Vagina (tissue), 2 donors: ENCODE measurements around the gene SMTN. TPM values are rescaled to one million over a fixed set of nuclear protein-coding genes. Genes with fewer than 3 reads are reported as not detected.

ENCODE experiments used
- DNase-seq, 2 donors: peaks; one replicate each; pipeline ENCODE4 v3.0.0-alpha.2; 2017; ENCODE audit errors: extremely low spot score in 2 of 2
- H3K27ac ChIP-seq: fragments of 200-600 bp; sonication (generic); one replicate; pipeline ENCODE4 v1.5.1; 2019
- H3K27me3 ChIP-seq: fragments of 200-600 bp; sonication (generic); one replicate; pipeline ENCODE4 v1.5.1; 2019
- H3K36me3 ChIP-seq, 2 donors: fragments of 200-600 bp; sonication (generic); one replicate each; pipeline ENCODE4 v1.5.1; 2017 to 2019
- H3K4me1 ChIP-seq: fragments of 200-600 bp; sonication (generic); one replicate; pipeline ENCODE4 v1.5.1; 2019
- H3K4me3 ChIP-seq, 2 donors: fragments of 200-600 bp; sonication (generic); 1 replicate in 1 of 2; 2 replicates in 1 of 2; pipeline ENCODE4 v1.5.1; 2016 to 2019
- H3K9me3 ChIP-seq: fragments of 200-600 bp; sonication (generic); one replicate; pipeline ENCODE4 v1.5.1; 2019
- POLR2A ChIP-seq, 2 donors: fragments of 450-650 bp; IDR thresholded peaks; one replicate each; pipeline ENCODE4 v1.6.1; 2017; ENCODE audit warnings: antibody characterized with exemption in 2 of 2, mild to moderate bottlenecking in 2 of 2, moderate library complexity in 2 of 2
- POLR2AphosphoS5 ChIP-seq, 2 donors: sonication (generic); formaldehyde crosslinking; IDR thresholded peaks; one replicate each; pipeline ENCODE4 v1.9.0; 2017; ENCODE audit warnings: antibody characterized with exemption in 2 of 2, mild to moderate bottlenecking in 2 of 2, low read depth in 1 of 2; ENCODE audit not compliant: insufficient read depth in 1 of 2
- intact Hi-C: fragments of 100-400 bp; cut with DNase I; formaldehyde crosslinking; loops from one replicate; pipeline ENCODE4 v1.15.1; 2023
- total RNA-seq: library from RNA; depleted of rRNA; stranded (reverse); fragments of >200 nt; gene quantifications from one replicate; pipeline ENCODE4 v1.2.3, GENCODE V29; 2016
- TF ChIP-seq, protein P1 (sequence below), 3 experiments: fragments of 450-650 bp in 2 of 3; fragments of 200-600 bp in 1 of 3; sonication (generic) in 1 of 3; IDR thresholded peaks; one replicate each; pipeline ENCODE4 v1.5.1; 2017 to 2019; ENCODE audit warnings: antibody characterized with exemption in 3 of 3, mild to moderate bottlenecking in 2 of 3, moderate library complexity in 2 of 3

Gene SMTN
- total RNA-seq, 1 donor from 2014 or later = 199 TPM

GRCh38 chr22:31137721-31138120 is 56.6 kb downstream of the SMTN start:
- no peaks in the 10 kb centered on the region for H3K27me3 ChIP-seq
- no peak overlapping the region for H3K27ac ChIP-seq
- no peak for DNase-seq
- intact Hi-C loops = no loop called here
- no peaks in the 10 kb centered on the region for H3K9me3 ChIP-seq
- H3K4me1 ChIP-seq = peaks cover 15% of the 10 kb centered on the region
- no peaks in the 10 kb centered on the region for H3K36me3 ChIP-seq
- TF ChIP-seq, protein P1, sequence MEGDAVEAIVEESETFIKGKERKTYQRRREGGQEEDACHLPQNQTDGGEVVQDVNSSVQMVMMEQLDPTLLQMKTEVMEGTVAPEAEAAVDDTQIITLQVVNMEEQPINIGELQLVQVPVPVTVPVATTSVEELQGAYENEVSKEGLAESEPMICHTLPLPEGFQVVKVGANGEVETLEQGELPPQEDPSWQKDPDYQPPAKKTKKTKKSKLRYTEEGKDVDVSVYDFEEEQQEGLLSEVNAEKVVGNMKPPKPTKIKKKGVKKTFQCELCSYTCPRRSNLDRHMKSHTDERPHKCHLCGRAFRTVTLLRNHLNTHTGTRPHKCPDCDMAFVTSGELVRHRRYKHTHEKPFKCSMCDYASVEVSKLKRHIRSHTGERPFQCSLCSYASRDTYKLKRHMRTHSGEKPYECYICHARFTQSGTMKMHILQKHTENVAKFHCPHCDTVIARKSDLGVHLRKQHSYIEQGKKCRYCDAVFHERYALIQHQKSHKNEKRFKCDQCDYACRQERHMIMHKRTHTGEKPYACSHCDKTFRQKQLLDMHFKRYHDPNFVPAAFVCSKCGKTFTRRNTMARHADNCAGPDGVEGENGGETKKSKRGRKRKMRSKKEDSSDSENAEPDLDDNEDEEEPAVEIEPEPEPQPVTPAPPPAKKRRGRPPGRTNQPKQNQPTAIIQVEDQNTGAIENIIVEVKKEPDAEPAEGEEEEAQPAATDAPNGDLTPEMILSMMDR (IDR thresholded peaks at IDR 0.05) = no peak
- TF ChIP-seq POLR2AphosphoS5 (IDR thresholded peaks at IDR 0.05; ENCODE audit: insufficient read depth in 1 of 2, low read depth in 1 of 2) = no peak
- TF ChIP-seq POLR2A (IDR thresholded peaks at IDR 0.05) = no peak
- H3K4me3 ChIP-seq = no peak overlapping the region

- no peaks in the 10 kb centered on the region for H3K9me3 ChIP-seq
- no peak for DNase-seq
- peaks cover 19% of the 10 kb centered on the region for H3K4me1 ChIP-seq
- H3K27ac ChIP-seq = no peak overlapping the region
- no peaks in the 10 kb centered on the region for H3K36me3 ChIP-seq
- H3K4me3 ChIP-seq = no peak overlapping the region
- H3K27me3 ChIP-seq = no peaks in the 10 kb centered on the region
- intact Hi-C loops = no loop called here
- TF ChIP-seq POLR2A (IDR thresholded peaks at IDR 0.05) (no peak), POLR2AphosphoS5 (IDR thresholded peaks at IDR 0.05; ENCODE audit: insufficient read depth in 1 of 2, low read depth in 1 of 2) (no peak)
- TF ChIP-seq, protein P1 (IDR thresholded peaks at IDR 0.05) = no peak
Measured at GRCh38 chr22:31138126-31138525, 57.0 kb downstream of the SMTN start.

DNA sequence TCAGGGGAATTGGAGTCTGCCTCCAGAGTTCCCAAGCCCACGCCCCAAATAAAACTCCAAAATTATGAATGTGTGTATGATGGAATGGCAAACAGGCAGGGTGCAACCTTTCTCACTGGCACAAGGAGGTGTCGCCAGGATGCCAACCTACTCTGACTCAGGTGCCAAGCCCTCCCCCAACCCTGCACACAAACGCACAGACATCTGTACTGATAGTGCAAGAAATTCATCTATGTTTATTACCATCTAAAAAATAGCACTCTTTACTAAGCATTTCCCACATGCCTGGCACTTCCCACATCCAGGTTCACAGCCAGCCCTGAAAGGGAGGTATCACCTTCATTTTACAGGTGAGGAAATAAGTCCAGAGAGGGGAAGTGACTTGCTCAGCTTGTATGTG is 57.9 kb downstream of the SMTN start:
- intact Hi-C loops = no loop called here
- TF ChIP-seq POLR2A (IDR thresholded peaks at IDR 0.05) = no peak
- TF ChIP-seq, protein P1 (IDR thresholded peaks at IDR 0.05) = no peak
- TF ChIP-seq POLR2AphosphoS5 (IDR thresholded peaks at IDR 0.05; ENCODE audit: insufficient read depth in 1 of 2, low read depth in 1 of 2) = no peak
- no peak for DNase-seq
- Histone ChIP-seq H3K4me1 (peaks cover 23% of the 10 kb centered on the region), H3K9me3 (no peaks in the 10 kb centered on the region), H3K27me3 (no peaks in the 10 kb centered on the region), H3K36me3 (no peaks in the 10 kb centered on the region), H3K27ac (no peak overlapping the region), H3K4me3 (no peak overlapping the region)

DNA sequence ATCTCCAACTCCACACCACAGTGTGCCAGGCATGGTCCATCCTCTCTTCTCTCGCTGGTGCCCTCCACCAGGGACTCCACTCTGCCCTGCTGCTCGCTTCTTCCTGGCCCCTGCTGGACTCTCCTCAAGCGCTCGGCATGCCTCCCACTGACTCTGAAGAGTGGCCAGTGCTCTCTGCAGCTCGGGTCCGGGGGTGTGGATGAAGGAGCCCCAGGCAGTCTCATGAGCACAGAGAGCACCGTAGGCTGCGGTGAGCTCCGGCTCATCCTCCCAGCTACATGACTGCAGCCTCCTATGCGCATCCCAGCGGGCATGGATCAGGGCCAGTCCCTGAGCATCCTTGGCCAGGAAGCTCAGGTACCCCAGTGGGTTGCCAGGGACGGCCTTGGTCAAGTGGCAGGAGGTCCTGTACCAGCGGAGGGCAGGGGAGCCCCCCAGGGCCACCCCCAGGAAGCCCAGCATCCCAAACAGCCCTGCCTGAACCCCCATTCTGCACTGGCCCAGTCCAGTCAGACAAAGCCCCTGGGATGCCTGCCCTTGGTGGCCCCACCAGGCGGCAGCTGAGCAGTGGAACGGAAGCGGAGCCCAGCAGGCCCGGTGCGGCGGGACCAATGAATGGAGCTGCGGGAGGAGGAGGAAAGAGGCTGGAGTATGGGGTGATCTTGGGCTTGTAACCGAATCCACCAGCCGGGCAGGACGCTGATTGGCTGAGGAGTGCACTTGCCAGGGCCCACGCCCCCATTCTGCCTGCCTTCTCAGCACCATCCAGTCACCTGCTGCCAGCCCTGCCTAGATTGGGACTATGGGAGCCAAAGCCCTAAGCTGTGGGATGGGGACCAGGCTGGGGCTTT is 59.0 kb downstream of the SMTN start, which contains the start of gene PLA2G3:
TSS of gene PLA2G3 (minus strand) at position 643 of the 851 bp plus-strand sequence. CDS start at position 489, 154 bp downstream.
- TF ChIP-seq, protein P1 (IDR thresholded peaks at IDR 0.05) = no peak
- TF ChIP-seq POLR2AphosphoS5 (IDR thresholded peaks at IDR 0.05; ENCODE audit: insufficient read depth in 1 of 2, low read depth in 1 of 2) = peak in 1 of 2 donors; percentile 58
- intact Hi-C loops = no loop called here
- no peaks in the 10 kb centered on the region for H3K9me3 ChIP-seq
- peaks cover 23% of the 10 kb centered on the region for H3K4me1 ChIP-seq
- DNase-seq = no peak
- no peak within 1 kb of the TSS for H3K4me3 ChIP-seq
- no peaks in the 10 kb centered on the region for H3K36me3 ChIP-seq
- no peaks in the 10 kb centered on the region for H3K27me3 ChIP-seq
- H3K27ac ChIP-seq = no peak within 1 kb of the TSS

- no peaks in the 10 kb centered on the region for H3K27me3 ChIP-seq
- H3K9me3 ChIP-seq = no peaks in the 10 kb centered on the region
- H3K4me3 ChIP-seq = no peak overlapping the region
- no peak for TF ChIP-seq POLR2AphosphoS5 (IDR thresholded peaks at IDR 0.05; ENCODE audit: insufficient read depth in 1 of 2, low read depth in 1 of 2)
- TF ChIP-seq, protein P1 (IDR thresholded peaks at IDR 0.05) = no peak
- DNase-seq = no peak
- H3K36me3 ChIP-seq = no peaks in the 10 kb centered on the region
- H3K27ac ChIP-seq = no peak overlapping the region
- H3K4me1 ChIP-seq = peaks cover 23% of the 10 kb centered on the region
- intact Hi-C loops = no loop called here
Measured at GRCh38 chr22:31140746-31141145, 59.6 kb downstream of the SMTN start.
